ENCODE results near the gene TRMT112.

TRMT112 gene

DNA sequence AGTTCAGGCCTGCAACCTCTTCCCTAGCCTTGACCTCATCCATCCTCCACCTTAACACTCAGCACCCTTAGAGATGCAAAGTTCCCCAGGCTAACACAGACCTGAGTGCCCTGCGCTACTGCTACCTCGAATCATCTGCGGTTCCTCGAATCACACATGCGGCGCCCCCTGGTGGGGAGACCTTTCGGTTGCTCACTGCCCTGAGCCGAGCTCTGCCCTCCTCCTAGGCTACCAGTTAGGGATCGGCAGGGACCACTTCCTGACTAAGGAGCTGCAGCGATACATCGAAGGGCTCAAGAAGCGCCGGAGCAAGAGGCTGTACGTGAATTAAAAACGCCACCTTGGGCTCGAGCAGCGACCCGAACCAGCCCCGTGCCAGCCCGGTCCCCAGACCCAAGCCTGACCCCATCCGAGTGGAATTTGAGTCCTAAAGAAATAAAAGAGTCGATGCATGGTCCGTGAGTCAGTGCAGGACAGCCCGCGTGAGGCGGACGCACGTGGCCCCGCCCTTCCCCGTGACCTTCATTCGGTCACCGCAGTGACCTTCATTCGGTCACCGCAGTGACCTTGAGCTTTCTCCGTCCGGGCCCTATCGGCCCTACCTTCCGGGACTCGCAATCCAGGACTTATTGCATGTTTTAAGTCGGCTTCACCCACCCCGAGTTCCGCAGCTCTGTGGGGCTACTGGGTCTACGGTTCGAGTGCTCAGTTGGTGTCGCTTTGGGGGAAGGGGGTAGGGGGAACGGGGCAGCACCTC is 12.9 kb downstream of the TRMT112 start:
- ATAC-seq (ENCODE audit: low read depth): peak; percentile 47
- H3K4me3 ChIP-seq (ENCODE audit: severe bottlenecking): peak overlapping the region; percentile 61
- H3K4me1 ChIP-seq (ENCODE audit: insufficient read depth, poor library complexity, severe bottlenecking): no peaks in the 10 kb centered on the region
- no peaks in the 10 kb centered on the region for H3K9me3 ChIP-seq (ENCODE audit: severe bottlenecking)
- H3K36me3 ChIP-seq (ENCODE audit: low read depth): peaks cover 10% of the 10 kb centered on the region; the same call in 1 of the 2 replicates
- H3K27ac ChIP-seq (ENCODE audit: poor library complexity, severe bottlenecking): peak overlapping the region; percentile 86
- TF ChIP-seq, protein P1, sequence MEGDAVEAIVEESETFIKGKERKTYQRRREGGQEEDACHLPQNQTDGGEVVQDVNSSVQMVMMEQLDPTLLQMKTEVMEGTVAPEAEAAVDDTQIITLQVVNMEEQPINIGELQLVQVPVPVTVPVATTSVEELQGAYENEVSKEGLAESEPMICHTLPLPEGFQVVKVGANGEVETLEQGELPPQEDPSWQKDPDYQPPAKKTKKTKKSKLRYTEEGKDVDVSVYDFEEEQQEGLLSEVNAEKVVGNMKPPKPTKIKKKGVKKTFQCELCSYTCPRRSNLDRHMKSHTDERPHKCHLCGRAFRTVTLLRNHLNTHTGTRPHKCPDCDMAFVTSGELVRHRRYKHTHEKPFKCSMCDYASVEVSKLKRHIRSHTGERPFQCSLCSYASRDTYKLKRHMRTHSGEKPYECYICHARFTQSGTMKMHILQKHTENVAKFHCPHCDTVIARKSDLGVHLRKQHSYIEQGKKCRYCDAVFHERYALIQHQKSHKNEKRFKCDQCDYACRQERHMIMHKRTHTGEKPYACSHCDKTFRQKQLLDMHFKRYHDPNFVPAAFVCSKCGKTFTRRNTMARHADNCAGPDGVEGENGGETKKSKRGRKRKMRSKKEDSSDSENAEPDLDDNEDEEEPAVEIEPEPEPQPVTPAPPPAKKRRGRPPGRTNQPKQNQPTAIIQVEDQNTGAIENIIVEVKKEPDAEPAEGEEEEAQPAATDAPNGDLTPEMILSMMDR (IDR thresholded peaks at IDR 0.05; ENCODE audit: poor library complexity, severe bottlenecking): peak; percentile 86
- peaks cover 14% of the 10 kb centered on the region for H3K27me3 ChIP-seq (ENCODE audit: insufficient read depth, poor library complexity, severe bottlenecking)
- peak; percentile 87 for DNase-seq (ENCODE audit: low spot score)

DNA sequence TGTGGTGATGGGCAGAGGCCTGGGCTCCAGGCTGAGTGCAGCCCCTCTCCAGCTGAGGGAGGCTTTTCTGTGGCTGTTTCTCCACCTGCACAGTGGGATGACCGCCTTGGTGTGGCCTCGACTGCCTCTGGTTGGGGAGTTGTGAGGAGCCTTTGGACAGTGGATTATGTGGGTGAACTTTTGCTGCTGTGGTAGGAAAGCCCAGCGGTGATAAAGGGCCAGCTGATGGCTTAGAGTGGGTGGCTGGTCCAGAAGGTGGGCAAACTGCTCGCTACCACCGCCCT is 13.4 kb downstream of the TRMT112 start:
- Histone ChIP-seq H3K4me3 (ENCODE audit: severe bottlenecking) (peak overlapping the region; percentile 61), H3K36me3 (ENCODE audit: low read depth) (peaks cover 10% of the 10 kb centered on the region; the same call in 1 of the 2 replicates), H3K27me3 (ENCODE audit: insufficient read depth, poor library complexity, severe bottlenecking) (peaks cover 20% of the 10 kb centered on the region), H3K9me3 (ENCODE audit: severe bottlenecking) (no peaks in the 10 kb centered on the region), H3K27ac (ENCODE audit: poor library complexity, severe bottlenecking) (peak overlapping the region; percentile 86), H3K4me1 (ENCODE audit: insufficient read depth, poor library complexity, severe bottlenecking) (no peaks in the 10 kb centered on the region)
- ATAC-seq (ENCODE audit: low read depth) (no peak), DNase-seq (ENCODE audit: low spot score) (peak; percentile 30)
- TF ChIP-seq, protein P1 (IDR thresholded peaks at IDR 0.05; ENCODE audit: poor library complexity, severe bottlenecking): no peak

DNA sequence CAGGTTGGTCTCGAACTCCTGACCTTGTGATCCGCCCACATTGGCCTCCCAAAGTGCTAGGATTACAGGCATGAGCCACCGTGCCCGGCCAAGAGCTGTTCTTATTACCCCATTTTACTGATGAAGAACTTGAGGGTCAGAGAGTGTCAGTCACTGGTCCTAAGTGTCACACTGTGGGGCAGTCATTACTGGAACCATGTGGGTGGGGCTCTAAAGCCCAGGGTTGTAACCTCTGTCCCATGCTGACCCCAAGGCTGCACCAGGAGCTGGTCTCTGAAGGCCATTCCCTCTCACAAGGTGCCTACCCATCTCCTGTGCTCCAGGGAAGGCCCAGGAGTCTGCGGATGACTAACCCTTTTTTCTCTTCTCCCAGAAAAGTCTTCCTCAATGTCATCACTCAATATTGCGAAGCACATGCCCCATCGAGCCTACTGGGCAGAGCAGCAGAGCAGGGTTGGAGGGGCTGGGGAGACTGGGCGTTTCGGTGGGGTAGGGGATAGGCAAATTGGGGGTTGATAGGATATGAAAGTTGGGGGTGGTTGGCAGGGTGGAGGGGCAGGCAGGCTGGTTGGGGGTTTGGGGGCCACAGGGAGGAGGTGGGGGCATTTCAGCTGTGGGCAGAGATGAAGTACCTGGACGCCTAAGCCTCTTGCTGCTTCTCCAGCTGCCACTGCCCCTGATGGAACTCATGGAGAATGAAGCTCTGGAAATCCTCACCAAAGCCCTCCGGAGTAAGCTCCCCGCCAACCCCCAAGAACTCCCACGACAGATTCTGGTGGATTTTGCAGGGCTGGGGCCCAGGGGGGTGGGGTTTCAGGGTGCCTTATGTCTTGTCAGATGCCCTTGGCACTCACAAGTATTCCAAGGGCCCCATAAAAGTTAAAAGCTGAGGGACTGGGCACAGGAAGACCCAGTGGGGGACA is 14.0 kb downstream of the TRMT112 start:
- TF ChIP-seq, protein P1 (IDR thresholded peaks at IDR 0.05; ENCODE audit: poor library complexity, severe bottlenecking): no peak
- H3K27ac ChIP-seq (ENCODE audit: poor library complexity, severe bottlenecking): peak overlapping the region; percentile 86
- peaks cover 22% of the 10 kb centered on the region for H3K27me3 ChIP-seq (ENCODE audit: insufficient read depth, poor library complexity, severe bottlenecking)
- H3K9me3 ChIP-seq (ENCODE audit: severe bottlenecking): no peaks in the 10 kb centered on the region
- ATAC-seq (ENCODE audit: low read depth) (no peak), DNase-seq (ENCODE audit: low spot score) (peak; percentile 19)
- no peak overlapping the region for H3K4me3 ChIP-seq (ENCODE audit: severe bottlenecking)
- H3K36me3 ChIP-seq (ENCODE audit: low read depth): peaks cover 10% of the 10 kb centered on the region; the same call in 1 of the 2 replicates
- no peaks in the 10 kb centered on the region for H3K4me1 ChIP-seq (ENCODE audit: insufficient read depth, poor library complexity, severe bottlenecking)

DNA sequence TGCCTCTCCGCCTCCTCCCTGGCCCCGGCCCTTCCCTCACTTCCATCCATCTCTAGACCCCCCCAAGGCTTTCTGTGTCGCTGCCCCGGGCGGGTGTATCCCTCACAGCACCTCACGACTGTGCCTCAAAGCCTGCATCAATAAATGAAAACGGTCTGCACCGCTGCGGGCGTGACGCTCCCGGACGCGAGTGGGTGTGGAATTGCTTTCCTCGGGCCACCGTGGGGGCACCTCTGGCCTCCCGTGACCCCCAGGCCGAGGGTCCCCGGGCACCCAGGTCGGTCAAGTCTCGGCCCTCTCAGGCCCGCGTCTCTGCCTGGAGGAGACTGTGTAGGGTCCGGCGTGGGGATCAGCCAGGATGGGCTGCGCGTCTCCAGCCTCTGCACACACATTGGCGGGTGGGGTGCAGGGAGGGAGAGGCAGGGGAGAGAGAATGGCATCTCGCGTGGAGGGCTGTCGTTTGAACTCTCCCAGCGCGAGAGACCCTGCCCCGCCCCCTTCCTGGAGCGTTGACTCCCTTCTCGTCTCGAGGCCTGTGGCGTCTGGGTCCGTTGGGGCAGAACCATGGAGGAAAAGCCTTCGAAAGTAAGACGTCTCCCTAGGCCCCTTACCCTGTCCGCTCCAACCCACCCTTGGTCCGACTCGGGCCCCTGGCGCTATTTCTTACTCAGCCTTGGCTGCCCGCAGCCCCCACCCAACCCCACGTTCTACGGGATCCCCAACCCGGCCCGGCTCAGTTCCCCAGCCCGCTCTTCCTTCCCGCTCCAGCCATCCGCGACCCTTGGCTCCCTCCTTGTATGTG is 17.3 kb downstream of the TRMT112 start, which contains the start of gene CATSPERZ:
TSS of gene CATSPERZ (plus strand) at position 512 of the 802 bp plus-strand sequence. CDS start at position 565, 53 bp downstream.
- Histone ChIP-seq H3K27me3 (ENCODE audit: insufficient read depth, poor library complexity, severe bottlenecking) (peaks cover 22% of the 10 kb centered on the region), H3K27ac (ENCODE audit: poor library complexity, severe bottlenecking) (no peak within 1 kb of the TSS), H3K36me3 (ENCODE audit: low read depth) (no peaks in the 10 kb centered on the region), H3K4me3 (ENCODE audit: severe bottlenecking) (peak within 1 kb of the TSS; percentile 7), H3K9me3 (ENCODE audit: severe bottlenecking) (no peaks in the 10 kb centered on the region), H3K4me1 (ENCODE audit: insufficient read depth, poor library complexity, severe bottlenecking) (no peaks in the 10 kb centered on the region)
- TF ChIP-seq, protein P1 (IDR thresholded peaks at IDR 0.05; ENCODE audit: poor library complexity, severe bottlenecking): no peak
- DNase-seq (ENCODE audit: low spot score) (no peak), ATAC-seq (ENCODE audit: low read depth) (no peak)
